Hair follicle dermal papilla cell (primary cell): ENCODE data around the gene SNX14. TPM values are rescaled to one million over a fixed set of nuclear protein-coding genes. Genes with fewer than 3 reads are reported as not detected.

Experiments used
- total RNA-seq: library from RNA; depleted of rRNA; stranded (reverse); fragments of >200 nt; gene quantifications from 2 replicates; pipeline ENCODE4 v1.2.3, GENCODE V29; 2012

Gene SNX14
- total RNA-seq, result 78.8 and 98.3 TPM in 2 replicates

GRCh38 chr6:85593438-85594196 lies at the start of gene SNX14:
Gene SNX14, minus strand, starts transcription at chr6:85593858. Its CDS starts 140 bp downstream, at chr6:85593718.

GRCh38 chr6:85642774-85643536 lies 49.3 kb upstream of the SNX14 start, which contains the start of gene SYNCRIP:
Gene SYNCRIP, minus strand, starts transcription at chr6:85642886. Its CDS starts 1,447 bp downstream, at chr6:85641439.

Other genes starting within 250 kb of the SNX14 start
- gene NT5E, start 143.8 kb downstream of the SNX14 start, total RNA-seq, result 209 and 231 TPM in 2 replicates
- 59.9 and 65.9 TPM in 2 replicates for gene SYNCRIP, start 49.0 kb upstream of the SNX14 start, total RNA-seq